ENCODE data around the gene MLANA.

The MLANA gene

GRCh38 chr9:5895782-5896181 is 5.1 kb downstream of the MLANA start:
- peaks cover 25% of the 10 kb centered on the region; the same call in 1 of the 2 replicates for H3K36me3 ChIP-seq
- H3K4me2 ChIP-seq: no peak overlapping the region
- no peaks in the 10 kb centered on the region for H3K9me3 ChIP-seq
- no peak for TF ChIP-seq Cebpa-rat (IDR thresholded peaks at IDR 0.05)
- H3K4me1 ChIP-seq: no peaks in the 10 kb centered on the region
- no peaks in the 10 kb centered on the region for H4K20me1 ChIP-seq
- no peaks in the 10 kb centered on the region for H3K27me3 ChIP-seq
- H3K27ac ChIP-seq: no peak overlapping the region
- H3K4me3 ChIP-seq: no peak overlapping the region
- H3K9ac ChIP-seq: no peak overlapping the region

DNA sequence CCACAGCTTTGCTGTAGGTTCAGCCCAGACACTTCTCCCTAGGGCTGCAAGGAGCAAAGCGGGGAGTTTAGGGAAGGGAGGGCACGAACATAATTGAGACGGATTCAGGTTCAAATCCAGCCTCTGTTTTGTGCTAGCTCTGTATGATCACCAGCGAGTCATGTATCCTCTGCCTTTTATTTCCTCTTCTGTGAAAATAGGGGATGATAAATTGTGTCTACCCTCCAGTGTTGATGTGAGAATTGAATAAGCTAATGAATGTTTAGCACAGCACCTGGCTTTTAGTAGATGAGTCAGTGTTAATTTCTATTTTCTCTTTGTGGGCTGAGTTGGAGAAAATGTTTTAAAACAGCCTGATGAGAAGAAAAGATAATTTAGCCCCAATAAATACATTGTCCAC is 6.2 kb downstream of the MLANA start:
- Histone ChIP-seq H3K9me3 (no peaks in the 10 kb centered on the region), H3K27ac (no peak overlapping the region), H3K4me1 (no peaks in the 10 kb centered on the region), H3K9ac (no peak overlapping the region), H3K36me3 (peaks cover 25% of the 10 kb centered on the region; the same call in 1 of the 2 replicates), H3K4me3 (no peak overlapping the region), H4K20me1 (no peaks in the 10 kb centered on the region), H3K27me3 (no peaks in the 10 kb centered on the region), H3K4me2 (no peak overlapping the region)
- TF ChIP-seq Cebpa-rat (IDR thresholded peaks at IDR 0.05): no peak

- Histone ChIP-seq H3K36me3 (peaks cover 25% of the 10 kb centered on the region; the same call in 1 of the 2 replicates), H4K20me1 (no peaks in the 10 kb centered on the region), H3K27ac (no peak overlapping the region), H3K27me3 (no peaks in the 10 kb centered on the region), H3K4me1 (no peaks in the 10 kb centered on the region), H3K9me3 (no peaks in the 10 kb centered on the region), H3K9ac (no peak overlapping the region), H3K4me2 (no peak overlapping the region), H3K4me3 (no peak overlapping the region)
- no peak for TF ChIP-seq Cebpa-rat (IDR thresholded peaks at IDR 0.05)
Observed at GRCh38 chr9:5897851-5898250, 7.2 kb downstream of the MLANA start.

GRCh38 chr9:5899292-5899691 is 8.6 kb downstream of the MLANA start:
- H3K27ac ChIP-seq: no peak overlapping the region
- no peaks in the 10 kb centered on the region for H3K9me3 ChIP-seq
- no peak overlapping the region for H3K9ac ChIP-seq
- H3K4me3 ChIP-seq: no peak overlapping the region
- no peak overlapping the region for H3K4me2 ChIP-seq
- H4K20me1 ChIP-seq: no peaks in the 10 kb centered on the region
- no peak for TF ChIP-seq Cebpa-rat (IDR thresholded peaks at IDR 0.05)
- H3K36me3 ChIP-seq: peaks cover 25% of the 10 kb centered on the region; the same call in 1 of the 2 replicates
- H3K27me3 ChIP-seq: no peaks in the 10 kb centered on the region
- H3K4me1 ChIP-seq: no peaks in the 10 kb centered on the region

DNA sequence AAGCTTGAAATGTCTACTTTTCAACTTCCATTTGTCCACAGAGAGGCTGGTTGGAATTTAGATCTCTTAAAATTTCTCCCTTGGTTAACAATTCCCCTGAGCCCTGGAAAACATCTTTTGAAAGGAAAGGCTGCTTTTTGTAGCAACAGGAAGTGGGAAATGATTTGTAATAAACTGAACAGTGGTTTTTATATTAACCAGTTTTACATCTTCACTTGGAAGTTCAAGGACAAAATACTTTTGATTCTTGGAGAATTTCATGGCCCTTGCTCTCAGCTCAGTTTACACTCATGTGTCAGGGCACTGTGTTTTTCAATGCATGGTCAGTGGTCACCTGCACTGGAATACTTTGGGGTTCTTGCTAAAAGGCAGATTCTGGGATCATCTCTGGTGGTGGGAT is 9.9 kb downstream of the MLANA start:
- Histone ChIP-seq H3K27me3 (no peaks in the 10 kb centered on the region), H3K36me3 (peaks cover 24% of the 10 kb centered on the region; the same call in 1 of the 2 replicates), H3K4me1 (no peaks in the 10 kb centered on the region), H3K9ac (no peak overlapping the region), H3K27ac (no peak overlapping the region), H3K4me3 (no peak overlapping the region), H3K9me3 (no peaks in the 10 kb centered on the region), H4K20me1 (no peaks in the 10 kb centered on the region), H3K4me2 (no peak overlapping the region)
- TF ChIP-seq Cebpa-rat (IDR thresholded peaks at IDR 0.05): no peak

DNA sequence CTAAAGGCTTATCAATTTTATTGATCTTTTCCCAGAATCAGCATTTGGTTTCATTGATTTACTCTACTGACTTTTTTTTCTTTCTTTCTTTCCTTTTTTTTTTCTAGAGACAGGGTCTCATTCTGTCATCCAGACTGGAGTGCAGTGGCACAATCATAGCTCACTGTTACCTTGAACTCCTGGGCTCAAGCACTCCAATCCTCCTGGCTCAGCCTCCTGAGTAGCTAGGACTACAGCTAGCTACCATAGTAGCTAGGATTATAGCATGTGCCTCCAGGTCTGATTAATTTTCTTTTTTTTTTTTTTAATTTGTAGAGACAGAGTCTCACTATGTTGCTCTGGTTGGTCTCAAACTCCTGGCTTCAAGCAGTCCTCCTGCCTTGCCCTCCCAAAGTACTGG is 11.7 kb downstream of the MLANA start:
- no peak overlapping the region for H3K4me2 ChIP-seq
- no peaks in the 10 kb centered on the region for H4K20me1 ChIP-seq
- no peak overlapping the region for H3K4me3 ChIP-seq
- H3K27ac ChIP-seq: no peak overlapping the region
- no peak overlapping the region for H3K9ac ChIP-seq
- no peaks in the 10 kb centered on the region for H3K27me3 ChIP-seq
- H3K9me3 ChIP-seq: no peaks in the 10 kb centered on the region
- H3K4me1 ChIP-seq: no peaks in the 10 kb centered on the region
- peaks cover 9% of the 10 kb centered on the region; the same call in 1 of the 2 replicates for H3K36me3 ChIP-seq
- no peak for TF ChIP-seq Cebpa-rat (IDR thresholded peaks at IDR 0.05)

DNA sequence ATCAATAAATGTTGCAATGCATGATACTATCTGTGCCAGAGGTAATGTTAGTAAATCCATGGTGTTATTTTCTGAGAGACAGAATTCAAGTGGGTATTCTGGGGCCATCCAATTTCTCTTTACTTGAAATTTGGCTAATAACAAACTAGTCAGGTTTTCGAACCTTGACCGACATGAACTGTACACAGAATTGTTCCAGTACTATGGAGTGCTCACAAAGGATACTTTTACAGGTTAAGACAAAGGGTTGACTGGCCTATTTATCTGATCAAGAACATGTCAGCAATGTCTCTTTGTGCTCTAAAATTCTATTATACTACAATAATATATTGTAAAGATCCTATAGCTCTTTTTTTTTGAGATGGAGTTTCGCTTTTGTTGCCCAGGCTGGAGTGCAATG is 18.2 kb downstream of the MLANA start:
- Histone ChIP-seq H3K4me1 (peaks cover 13% of the 10 kb centered on the region), H3K4me3 (no peak overlapping the region), H3K27ac (no peak overlapping the region), H3K9ac (no peak overlapping the region), H3K36me3 (no peaks in the 10 kb centered on the region), H4K20me1 (no peaks in the 10 kb centered on the region), H3K27me3 (no peaks in the 10 kb centered on the region), H3K9me3 (no peaks in the 10 kb centered on the region), H3K4me2 (no peak overlapping the region)
- TF ChIP-seq Cebpa-rat (IDR thresholded peaks at IDR 0.05): no peak

GRCh38 chr9:5909976-5910375 is 19.3 kb downstream of the MLANA start:
- no peak overlapping the region for H3K27ac ChIP-seq
- no peaks in the 10 kb centered on the region for H3K36me3 ChIP-seq
- no peaks in the 10 kb centered on the region for H4K20me1 ChIP-seq
- no peaks in the 10 kb centered on the region for H3K9me3 ChIP-seq
- no peak for TF ChIP-seq Cebpa-rat (IDR thresholded peaks at IDR 0.05)
- no peak overlapping the region for H3K4me2 ChIP-seq
- no peaks in the 10 kb centered on the region for H3K27me3 ChIP-seq
- H3K4me3 ChIP-seq: no peak overlapping the region
- H3K9ac ChIP-seq: no peak overlapping the region
- H3K4me1 ChIP-seq: peaks cover 13% of the 10 kb centered on the region

- Histone ChIP-seq H3K9ac (no peak overlapping the region), H3K4me1 (peaks cover 13% of the 10 kb centered on the region), H3K9me3 (no peaks in the 10 kb centered on the region), H3K27ac (no peak overlapping the region), H4K20me1 (no peaks in the 10 kb centered on the region), H3K36me3 (no peaks in the 10 kb centered on the region), H3K4me3 (no peak overlapping the region), H3K27me3 (no peaks in the 10 kb centered on the region), H3K4me2 (no peak overlapping the region)
- TF ChIP-seq Cebpa-rat (IDR thresholded peaks at IDR 0.05): no peak
Observed at GRCh38 chr9:5910413-5911057, 19.8 kb downstream of the MLANA start.

DNA sequence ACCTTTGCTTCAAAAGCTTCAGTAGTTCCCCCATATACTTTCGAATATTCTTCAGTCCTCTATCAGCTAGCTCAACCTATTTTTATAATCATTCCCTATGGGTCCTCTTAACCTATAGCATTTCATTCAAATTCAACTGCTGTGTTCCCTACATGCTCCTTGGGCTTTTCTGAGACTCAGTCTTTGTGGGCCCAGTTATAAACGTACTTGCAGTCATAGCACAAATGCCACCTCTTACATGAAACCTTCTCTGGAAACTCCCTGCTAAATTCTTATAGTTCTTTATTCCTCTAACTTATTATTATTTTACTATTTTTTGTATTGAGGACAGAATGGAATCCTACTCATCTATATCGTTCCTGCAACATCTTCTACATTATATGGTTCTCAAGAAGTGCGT is 24.7 kb downstream of the MLANA start:
- TF ChIP-seq Cebpa-rat (IDR thresholded peaks at IDR 0.05): no peak
- H3K36me3 ChIP-seq: peaks cover 5% of the 10 kb centered on the region; the same call in 1 of the 2 replicates
- H4K20me1 ChIP-seq: no peaks in the 10 kb centered on the region
- H3K4me2 ChIP-seq: no peak overlapping the region
- no peaks in the 10 kb centered on the region for H3K27me3 ChIP-seq
- H3K27ac ChIP-seq: no peak overlapping the region
- H3K9me3 ChIP-seq: no peaks in the 10 kb centered on the region
- H3K4me1 ChIP-seq: peaks cover 13% of the 10 kb centered on the region
- no peak overlapping the region for H3K9ac ChIP-seq
- no peak overlapping the region for H3K4me3 ChIP-seq

- H3K4me1 ChIP-seq: peaks cover 13% of the 10 kb centered on the region
- no peak overlapping the region for H3K27ac ChIP-seq
- no peak for TF ChIP-seq Cebpa-rat (IDR thresholded peaks at IDR 0.05)
- no peak overlapping the region for H3K4me3 ChIP-seq
- H3K9me3 ChIP-seq: no peaks in the 10 kb centered on the region
- no peaks in the 10 kb centered on the region for H4K20me1 ChIP-seq
- no peak overlapping the region for H3K9ac ChIP-seq
- no peaks in the 10 kb centered on the region for H3K27me3 ChIP-seq
- H3K4me2 ChIP-seq: no peak overlapping the region
- H3K36me3 ChIP-seq: peaks cover 24% of the 10 kb centered on the region
Observed at GRCh38 chr9:5917273-5917672, 26.6 kb downstream of the MLANA start.

All from BLaER1 (cell line).